Thyroid gland (tissue), 4 donors: ENCODE measurements around the gene CHST12. TPM values are rescaled to one million over a fixed set of nuclear protein-coding genes. Genes with fewer than 3 reads are reported as not detected.
"Not testable (repeated sequence)": the region's sequence is repeated elsewhere in the genome, so short reads cannot be mapped to it uniquely, and the experiment has no call there.

Experiments used
- DNase-seq, 2 donors: peaks; one replicate each; pipeline ENCODE4 v3.0.0-alpha.2; 2019
- H3K27ac ChIP-seq, 3 donors: fragments of 200-600 bp; sonication (generic); 1 replicate in 2 of 3; 2 replicates in 1 of 3; pipeline ENCODE4 v1.5.1; 2016 to 2019; ENCODE audit warnings: mild to moderate bottlenecking in 1 of 3, moderate library complexity in 1 of 3
- H3K27me3 ChIP-seq: fragments of 200-600 bp; sonication (generic); one replicate; pipeline ENCODE4 v1.5.1; 2019
- H3K36me3 ChIP-seq, 2 donors: fragments of 200-600 bp; sonication (generic); one replicate each; pipeline ENCODE4 v1.5.1; 2016 to 2019
- H3K4me1 ChIP-seq, 2 donors: fragments of 200-600 bp; sonication (generic); one replicate each; pipeline ENCODE4 v1.5.1; 2017 to 2019
- H3K4me3 ChIP-seq, 3 donors: fragments of 200-600 bp; sonication (generic); replicated peaks in 1 of 3; 1 replicate in 2 of 3; 2 replicates in 1 of 3; pipeline ENCODE4 v1.5.1; 2016; ENCODE audit warnings: mild to moderate bottlenecking in 1 of 3
- H3K9me3 ChIP-seq: fragments of 200-600 bp; sonication (generic); one replicate; pipeline ENCODE4 v1.5.1; 2017
- POLR2A ChIP-seq, 2 donors: fragments of 450-650 bp; IDR thresholded peaks; one replicate each; pipeline ENCODE4 v1.6.1; 2017; ENCODE audit warnings: antibody characterized with exemption in 2 of 2, mild to moderate bottlenecking in 2 of 2, moderate library complexity in 1 of 2
- WGBS, 2 donors: methylation state at CpG; one replicate each; pipeline ENCODE4 v1.1.5; 2017; 5-methylcytosine and 5-hydroxymethylcytosine counted together
- intact Hi-C: fragments of 100-400 bp; cut with DNase I; formaldehyde crosslinking; loops from one replicate; pipeline ENCODE4 v1.15.1; 2023
- total RNA-seq, 4 donors: library from RNA; depleted of rRNA; stranded (reverse); fragments of >200 nt; gene quantifications; one replicate each; pipeline ENCODE4 v1.2.3, GENCODE V29; 2016
- TF ChIP-seq, protein P1 (sequence below), 6 experiments: fragments of 200-600 bp in 3 of 6; fragments of 450-650 bp in 3 of 6; sonication (generic) in 3 of 6; IDR thresholded peaks; one replicate each; pipeline ENCODE4 v1.5.1; 2016 to 2019; ENCODE audit warnings: antibody characterized with exemption in 6 of 6, mild to moderate bottlenecking in 2 of 6, inconsistent platforms in 1 of 6, moderate library complexity in 1 of 6

CHST12 gene
- total RNA-seq, 4 donors from 2014 or later: 15.3 to 24.2 (median 19.2) TPM

DNA sequence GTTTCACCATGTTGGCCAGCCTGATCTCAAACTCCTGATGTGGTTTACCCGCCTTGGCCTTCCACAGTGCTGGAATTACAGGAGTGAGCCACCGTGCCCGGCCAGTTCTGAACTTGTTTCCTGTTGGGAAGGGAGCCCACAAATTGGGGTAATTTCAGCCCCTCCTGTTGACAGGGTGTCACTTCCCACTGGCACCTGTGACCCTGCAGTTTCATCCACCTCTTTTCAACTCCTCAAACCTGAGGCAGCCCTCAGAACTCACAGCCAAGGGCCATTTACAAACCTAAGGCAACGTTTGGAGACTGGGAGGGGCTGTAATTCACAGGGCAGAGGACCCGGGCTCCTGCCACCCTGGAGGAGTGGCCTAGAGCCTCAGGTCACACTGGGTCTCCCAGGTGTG is 22.2 kb upstream of the CHST12 start:
- Histone ChIP-seq H3K4me3 (no peak overlapping the region), H3K4me1 (no peaks in the 10 kb centered on the region), H3K9me3 (no peaks in the 10 kb centered on the region), H3K27me3 (no peaks in the 10 kb centered on the region), H3K27ac (no peak overlapping the region), H3K36me3 (peaks cover 43 to 45% of the 10 kb centered on the region in 2 donors)
- DNase-seq: no peak
- no peak for TF ChIP-seq POLR2A (IDR thresholded peaks at IDR 0.05)
- TF ChIP-seq, protein P1, sequence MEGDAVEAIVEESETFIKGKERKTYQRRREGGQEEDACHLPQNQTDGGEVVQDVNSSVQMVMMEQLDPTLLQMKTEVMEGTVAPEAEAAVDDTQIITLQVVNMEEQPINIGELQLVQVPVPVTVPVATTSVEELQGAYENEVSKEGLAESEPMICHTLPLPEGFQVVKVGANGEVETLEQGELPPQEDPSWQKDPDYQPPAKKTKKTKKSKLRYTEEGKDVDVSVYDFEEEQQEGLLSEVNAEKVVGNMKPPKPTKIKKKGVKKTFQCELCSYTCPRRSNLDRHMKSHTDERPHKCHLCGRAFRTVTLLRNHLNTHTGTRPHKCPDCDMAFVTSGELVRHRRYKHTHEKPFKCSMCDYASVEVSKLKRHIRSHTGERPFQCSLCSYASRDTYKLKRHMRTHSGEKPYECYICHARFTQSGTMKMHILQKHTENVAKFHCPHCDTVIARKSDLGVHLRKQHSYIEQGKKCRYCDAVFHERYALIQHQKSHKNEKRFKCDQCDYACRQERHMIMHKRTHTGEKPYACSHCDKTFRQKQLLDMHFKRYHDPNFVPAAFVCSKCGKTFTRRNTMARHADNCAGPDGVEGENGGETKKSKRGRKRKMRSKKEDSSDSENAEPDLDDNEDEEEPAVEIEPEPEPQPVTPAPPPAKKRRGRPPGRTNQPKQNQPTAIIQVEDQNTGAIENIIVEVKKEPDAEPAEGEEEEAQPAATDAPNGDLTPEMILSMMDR (IDR thresholded peaks at IDR 0.05): no peak
- intact Hi-C loops: no loop called here
- 49 to 65% methylated on average over 5 of the region's 5 CpGs for WGBS, 2 donors

DNA sequence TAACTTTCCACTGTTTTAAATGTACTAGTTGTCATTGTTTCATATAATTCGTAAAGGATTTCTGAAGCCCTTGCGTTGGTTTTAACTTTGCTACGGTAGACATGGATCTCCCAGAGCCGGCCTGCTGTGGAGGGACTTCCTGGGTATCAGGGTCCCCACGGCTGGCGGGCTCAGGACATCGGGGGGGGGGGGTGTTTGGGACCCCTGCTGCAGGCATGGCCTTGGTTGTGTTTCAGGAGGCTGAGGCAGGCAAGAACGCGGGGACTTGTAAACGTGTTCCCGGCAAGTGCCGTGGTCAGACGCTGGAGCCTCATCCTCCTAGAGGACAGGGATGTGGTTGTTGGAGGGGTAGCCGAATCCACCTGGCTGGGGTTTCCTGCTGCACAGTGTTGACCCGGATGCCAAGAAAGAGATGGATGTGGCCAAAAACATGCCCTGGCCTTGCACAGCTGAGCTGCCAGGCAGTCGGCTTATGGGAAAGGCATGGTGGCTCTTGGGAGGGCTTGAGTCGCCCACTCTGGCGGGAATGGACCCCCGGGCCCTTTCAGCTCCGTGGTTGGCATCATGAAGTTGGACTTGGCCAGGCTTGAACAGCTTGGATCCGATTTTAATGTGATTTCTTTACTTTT is 21.4 kb upstream of the CHST12 start:
- intact Hi-C loops: no loop called here
- H3K27ac ChIP-seq: no peak overlapping the region
- WGBS, 2 donors: 88 to 94% methylated on average over 14 to 21 of the region's 21 CpGs
- H3K9me3 ChIP-seq: no peaks in the 10 kb centered on the region
- no peaks in the 10 kb centered on the region for H3K4me1 ChIP-seq
- TF ChIP-seq, protein P1 (IDR thresholded peaks at IDR 0.05): no peak
- TF ChIP-seq POLR2A (IDR thresholded peaks at IDR 0.05): no peak
- DNase-seq: no peak
- H3K27me3 ChIP-seq: no peaks in the 10 kb centered on the region
- H3K36me3 ChIP-seq: peaks cover 35 to 37% of the 10 kb centered on the region in 2 donors
- no peak overlapping the region for H3K4me3 ChIP-seq

DNA sequence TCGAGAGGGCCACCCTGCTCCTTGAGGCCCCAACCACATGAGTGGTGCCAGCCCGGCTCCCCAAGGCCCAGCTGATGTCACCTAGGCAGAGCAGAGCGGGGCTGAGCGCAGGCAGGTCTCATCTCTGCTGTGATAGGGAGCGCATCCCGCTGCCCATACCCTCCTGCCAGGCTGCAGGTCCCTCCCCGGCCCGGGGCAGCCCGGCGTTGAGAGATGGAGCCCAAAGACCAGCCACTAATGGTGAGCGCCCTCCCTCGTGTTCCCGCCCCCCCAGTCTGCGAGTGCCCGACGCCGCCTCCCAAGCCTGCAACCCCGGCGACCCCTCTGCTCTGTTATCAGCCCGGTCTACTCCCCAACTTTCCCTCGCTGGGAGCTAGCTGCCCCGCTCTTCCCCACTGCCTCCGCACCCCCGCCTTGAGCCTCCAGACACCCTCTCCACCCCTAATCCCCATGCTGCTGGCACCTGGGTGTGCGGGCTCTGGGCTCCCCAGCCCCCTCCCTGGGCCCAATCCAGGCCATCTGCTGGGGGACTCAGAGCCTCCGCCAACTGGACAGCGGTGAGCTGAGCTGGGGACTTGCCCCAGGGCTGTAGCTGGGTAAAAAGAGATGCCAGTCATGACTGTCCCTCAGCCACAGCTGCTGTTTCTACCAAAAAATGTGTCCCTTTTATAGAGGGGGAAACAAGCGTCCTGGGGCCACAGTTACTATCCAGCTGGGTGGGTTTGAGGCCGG is 19.7 kb upstream of the CHST12 start:
- intact Hi-C loops: no loop called here
- Histone ChIP-seq H3K27ac (no peak overlapping the region), H3K27me3 (no peaks in the 10 kb centered on the region), H3K36me3 (peaks cover 29 to 31% of the 10 kb centered on the region in 2 donors), H3K4me3 (no peak overlapping the region), H3K4me1 (no peaks in the 10 kb centered on the region), H3K9me3 (no peaks in the 10 kb centered on the region)
- DNase-seq: no peak
- WGBS, 2 donors: 85 to 87% methylated on average over 21 to 23 of the region's 29 CpGs
- TF ChIP-seq, protein P1 (IDR thresholded peaks at IDR 0.05): no peak
- TF ChIP-seq POLR2A (IDR thresholded peaks at IDR 0.05): no peak

DNA sequence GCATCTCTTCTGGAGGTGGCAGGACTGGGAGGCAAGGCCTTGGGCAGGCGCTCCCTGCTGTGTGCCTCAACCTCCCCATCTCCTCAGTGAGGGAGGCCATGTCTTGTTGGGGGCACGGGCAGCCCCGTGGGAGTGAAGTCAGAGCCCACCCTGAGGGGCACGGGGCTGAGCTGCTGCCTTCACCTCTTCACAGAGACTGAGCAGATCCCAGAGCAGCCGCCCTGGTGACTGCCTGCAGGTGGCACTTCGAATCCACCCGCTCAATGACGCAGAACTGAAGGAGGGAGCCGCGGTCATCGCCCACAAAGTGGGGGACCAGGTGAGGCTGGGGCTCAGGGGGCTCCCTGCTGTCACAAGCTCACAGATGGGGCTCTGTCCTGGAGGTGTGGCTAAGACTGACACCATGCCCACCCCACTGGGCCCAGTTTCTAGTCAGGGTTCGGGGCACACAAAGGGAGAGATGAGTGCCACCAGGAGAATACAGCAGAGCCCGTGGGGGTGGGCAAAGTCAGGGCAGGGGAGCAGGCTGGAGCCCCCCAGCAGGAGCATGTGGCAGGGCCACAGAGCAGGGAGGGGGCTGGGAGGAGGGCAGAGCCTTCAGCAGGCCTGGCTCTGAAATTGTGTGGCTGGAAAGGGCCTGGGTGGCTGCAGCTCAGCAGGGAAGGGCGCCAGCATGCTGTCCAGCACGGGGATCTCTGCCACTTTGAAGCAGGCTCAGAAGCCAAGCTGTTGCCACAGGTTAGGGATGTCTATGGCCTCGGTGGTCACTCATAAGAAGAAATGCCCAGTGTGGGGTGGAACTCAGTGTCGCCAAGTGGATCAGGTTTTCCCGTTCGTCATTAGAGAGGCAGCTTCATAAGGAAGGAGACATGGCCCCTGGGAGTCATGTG is 18.8 kb upstream of the CHST12 start:
- Histone ChIP-seq H3K27ac (no peak overlapping the region), H3K36me3 (peaks cover 20 to 22% of the 10 kb centered on the region in 2 donors), H3K27me3 (no peaks in the 10 kb centered on the region), H3K4me1 (no peaks in the 10 kb centered on the region), H3K9me3 (no peaks in the 10 kb centered on the region), H3K4me3 (no peak overlapping the region)
- no peak for DNase-seq
- TF ChIP-seq POLR2A (IDR thresholded peaks at IDR 0.05): no peak
- TF ChIP-seq, protein P1 (IDR thresholded peaks at IDR 0.05): no peak
- 84 to 86% methylated on average over 16 to 18 of the region's 19 CpGs for WGBS, 2 donors
- intact Hi-C loops: no loop called here

DNA sequence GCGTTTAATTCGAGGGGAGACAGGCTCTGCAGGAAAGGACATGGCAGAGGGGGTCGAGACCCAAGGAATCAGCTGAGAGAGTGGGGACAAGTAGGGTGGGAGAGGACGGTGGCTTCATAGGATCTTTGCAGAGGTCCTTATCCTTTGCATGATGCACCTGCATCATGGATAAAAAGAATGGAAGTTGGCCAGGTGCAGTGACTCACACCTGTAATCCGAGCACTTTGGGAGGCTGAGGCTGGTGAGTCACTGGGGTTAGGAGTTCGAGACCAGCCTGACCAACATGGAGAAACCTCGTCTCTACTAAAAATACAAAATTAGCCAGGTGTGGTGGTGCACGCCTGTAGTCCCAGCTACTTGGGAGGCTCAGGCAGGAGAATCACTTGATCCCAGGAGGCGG is 17.3 kb upstream of the CHST12 start:
- H3K27ac ChIP-seq, H3K4me3 ChIP-seq, DNase-seq, H3K27me3 ChIP-seq, intact Hi-C loops, H3K4me1 ChIP-seq, H3K9me3 ChIP-seq, H3K36me3 ChIP-seq: not testable (repeated sequence)
- 88 to 95% methylated on average over 9 of the region's 9 CpGs for whole genome bisulfite sequencing, 2 donors
